Measurements from ENCODE around the gene BRINP2. TPM values are rescaled to one million over a fixed set of nuclear protein-coding genes. Genes with fewer than 3 reads are reported as not detected.
"Not testable (repeated sequence)": the region's sequence is repeated elsewhere in the genome, so short reads cannot be mapped to it uniquely, and the experiment has no call there.

Gene BRINP2
- polyA plus RNA-seq, 3 donors, result not detected

DNA sequence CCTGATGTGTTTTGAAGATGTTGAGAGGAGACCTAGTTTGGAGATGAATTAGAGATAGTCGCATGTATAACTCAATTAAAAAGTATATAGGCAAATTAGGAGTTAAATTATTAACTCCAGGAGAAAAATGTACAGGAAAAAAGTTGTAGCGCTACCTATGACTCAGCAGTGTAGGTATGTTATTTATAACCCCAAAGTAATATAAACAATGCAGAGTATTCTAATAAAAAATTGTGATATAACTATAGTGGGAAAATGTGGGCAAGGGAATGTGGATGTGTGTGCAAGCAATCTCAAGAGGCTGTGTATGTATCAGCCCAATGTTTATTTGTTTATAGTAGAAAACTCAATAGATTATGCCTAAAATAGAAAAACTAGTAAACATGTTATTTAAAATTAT lies 144.5 kb downstream of the BRINP2 start:
- Mint-ChIP-seq H3K9me3 (peaks cover 0 to 12% (median 6%) of the 10 kb centered on the region in 7 donors), H3K36me3 (no peaks in the 10 kb centered on the region), H3K4me1 (no peaks in the 10 kb centered on the region), H3K4me3 (no peak overlapping the region), H3K27ac (no peak overlapping the region), H3K27me3 (ENCODE audit: low read depth in 3 of 3) (peaks cover 0 to 1% (median 0%) of the 10 kb centered on the region in 3 donors)
- WGBS (ENCODE audit: insufficient coverage), result no CpG with 5 or more reads among the region's 2 CpGs
- Histone ChIP-seq H3K4me1 (ENCODE audit: control insufficient read depth in 1 of 2, insufficient read depth in 2 of 2, low read length in 2 of 2) (no peaks in the 10 kb centered on the region), H4K20me1 (ENCODE audit: insufficient read depth, low read length) (no peaks in the 10 kb centered on the region), H3K27me3 (ENCODE audit: control insufficient read depth in 2 of 2, insufficient read depth in 2 of 2, low read length in 2 of 2) (no peaks in the 10 kb centered on the region), H3K4me3 (replicated peaks in 1 of 3; ENCODE audit: low read depth in 2 of 3, low read length in 3 of 3) (no peak overlapping the region), H3K9me3 (replicated peaks in 1 of 2; ENCODE audit: control insufficient read depth in 1 of 2, insufficient read depth in 1 of 2, low read length in 2 of 2) (no peaks in the 10 kb centered on the region), H3K79me2 (ENCODE audit: insufficient read depth, low read length) (no peaks in the 10 kb centered on the region), H3K36me3 (replicated peaks in 1 of 2; ENCODE audit: control insufficient read depth in 1 of 2, insufficient read depth in 2 of 2, low read length in 2 of 2) (no peaks in the 10 kb centered on the region), H2AFZ (ENCODE audit: insufficient read depth, low read depth, low read length, poor library complexity, severe bottlenecking) (no peak overlapping the region), H3K27ac (ENCODE audit: low read depth in 1 of 2, low read length in 2 of 2) (no peak overlapping the region), H3K9ac (ENCODE audit: insufficient read depth, low read length, poor library complexity, severe bottlenecking) (no peak overlapping the region), H3K4me2 (replicated peaks; ENCODE audit: extremely low read depth, low read length, poor library complexity, severe bottlenecking) (no peak overlapping the region)
- no peak for DNase-seq
- TF ChIP-seq, protein P1, sequence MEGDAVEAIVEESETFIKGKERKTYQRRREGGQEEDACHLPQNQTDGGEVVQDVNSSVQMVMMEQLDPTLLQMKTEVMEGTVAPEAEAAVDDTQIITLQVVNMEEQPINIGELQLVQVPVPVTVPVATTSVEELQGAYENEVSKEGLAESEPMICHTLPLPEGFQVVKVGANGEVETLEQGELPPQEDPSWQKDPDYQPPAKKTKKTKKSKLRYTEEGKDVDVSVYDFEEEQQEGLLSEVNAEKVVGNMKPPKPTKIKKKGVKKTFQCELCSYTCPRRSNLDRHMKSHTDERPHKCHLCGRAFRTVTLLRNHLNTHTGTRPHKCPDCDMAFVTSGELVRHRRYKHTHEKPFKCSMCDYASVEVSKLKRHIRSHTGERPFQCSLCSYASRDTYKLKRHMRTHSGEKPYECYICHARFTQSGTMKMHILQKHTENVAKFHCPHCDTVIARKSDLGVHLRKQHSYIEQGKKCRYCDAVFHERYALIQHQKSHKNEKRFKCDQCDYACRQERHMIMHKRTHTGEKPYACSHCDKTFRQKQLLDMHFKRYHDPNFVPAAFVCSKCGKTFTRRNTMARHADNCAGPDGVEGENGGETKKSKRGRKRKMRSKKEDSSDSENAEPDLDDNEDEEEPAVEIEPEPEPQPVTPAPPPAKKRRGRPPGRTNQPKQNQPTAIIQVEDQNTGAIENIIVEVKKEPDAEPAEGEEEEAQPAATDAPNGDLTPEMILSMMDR (IDR thresholded peaks at IDR 0.05), result no peak
- intact Hi-C loops (cut with micrococcal nuclease), result no loop called here

DNA sequence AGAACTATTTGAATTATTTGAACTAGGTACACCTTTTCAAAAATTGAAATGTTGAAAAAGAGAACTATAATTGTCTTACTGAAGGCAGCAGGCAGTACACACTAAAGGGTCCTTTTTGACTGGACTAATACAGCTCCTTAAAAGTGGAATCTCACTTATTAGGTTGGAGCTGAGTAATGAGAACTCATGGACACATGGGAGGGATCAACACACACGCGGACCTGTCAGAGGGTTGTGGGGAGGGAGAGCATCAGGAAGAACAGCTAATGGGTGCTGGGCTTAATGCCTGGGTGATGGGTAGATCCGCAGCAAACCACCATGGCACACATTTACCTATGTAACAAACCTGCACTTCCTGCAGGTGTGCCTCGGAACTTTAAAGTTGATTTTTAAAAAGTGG lies 145.0 kb downstream of the BRINP2 start:
- no peak overlapping the region for H2AFZ ChIP-seq (ENCODE audit: insufficient read depth, low read depth, low read length, poor library complexity, severe bottlenecking)
- intact Hi-C loops (cut with micrococcal nuclease), result no loop called here
- WGBS (ENCODE audit: insufficient coverage), result 83% methylated on average over 3 of the region's 4 CpGs

DNA sequence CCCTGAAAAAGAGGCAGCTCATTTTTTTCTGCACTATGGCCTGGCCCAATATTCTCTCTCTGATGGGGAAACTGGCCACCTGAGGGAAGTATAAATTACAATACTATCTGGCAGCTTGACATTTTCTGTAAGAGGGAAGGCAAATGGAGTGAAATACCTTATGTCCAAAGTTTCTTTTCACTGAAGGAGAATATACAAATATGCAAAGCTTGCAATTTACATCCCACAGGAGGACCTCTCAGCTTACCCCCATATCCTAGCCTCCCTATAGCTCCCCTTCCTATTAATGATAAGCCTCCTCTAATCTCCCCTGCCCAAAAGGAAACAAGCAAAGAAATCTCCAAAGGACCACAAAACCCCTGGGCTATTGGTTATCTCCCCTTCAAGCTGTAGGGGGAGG lies 150.7 kb downstream of the BRINP2 start:
- intact Hi-C loops (cut with micrococcal nuclease); H3K4me1 ChIP-seq (ENCODE audit: control insufficient read depth in 1 of 2, insufficient read depth in 2 of 2, low read length in 2 of 2); H3K9me3 ChIP-seq (replicated peaks in 1 of 2; ENCODE audit: control insufficient read depth in 1 of 2, insufficient read depth in 1 of 2, low read length in 2 of 2); H3K27ac Mint-ChIP-seq; H2AFZ ChIP-seq (ENCODE audit: insufficient read depth, low read depth, low read length, poor library complexity, severe bottlenecking); H3K27me3 Mint-ChIP-seq (ENCODE audit: low read depth in 3 of 3); H3K27ac ChIP-seq (ENCODE audit: low read depth in 1 of 2, low read length in 2 of 2); H3K36me3 ChIP-seq (replicated peaks in 1 of 2; ENCODE audit: control insufficient read depth in 1 of 2, insufficient read depth in 2 of 2, low read length in 2 of 2); H3K4me1 Mint-ChIP-seq; H3K36me3 Mint-ChIP-seq; H3K4me3 ChIP-seq (replicated peaks in 1 of 3; ENCODE audit: low read depth in 2 of 3, low read length in 3 of 3); DNase-seq; H3K4me3 Mint-ChIP-seq; H3K27me3 ChIP-seq (ENCODE audit: control insufficient read depth in 2 of 2, insufficient read depth in 2 of 2, low read length in 2 of 2); H3K4me2 ChIP-seq (replicated peaks; ENCODE audit: extremely low read depth, low read length, poor library complexity, severe bottlenecking); H3K79me2 ChIP-seq (ENCODE audit: insufficient read depth, low read length); H4K20me1 ChIP-seq (ENCODE audit: insufficient read depth, low read length); H3K9ac ChIP-seq (ENCODE audit: insufficient read depth, low read length, poor library complexity, severe bottlenecking): not testable (repeated sequence)
- peaks cover 4 to 28% (median 12%) of the 10 kb centered on the region in 7 donors for H3K9me3 Mint-ChIP-seq

More for the DNA sequence above, 145.0 kb downstream of the BRINP2 start:
- H3K36me3 ChIP-seq (replicated peaks in 1 of 2; ENCODE audit: control insufficient read depth in 1 of 2, insufficient read depth in 2 of 2, low read length in 2 of 2), result no peaks in the 10 kb centered on the region
- H3K36me3 Mint-ChIP-seq, result no peaks in the 10 kb centered on the region
- H3K79me2 ChIP-seq (ENCODE audit: insufficient read depth, low read length), result no peaks in the 10 kb centered on the region
- H3K9ac ChIP-seq (ENCODE audit: insufficient read depth, low read length, poor library complexity, severe bottlenecking), result no peak overlapping the region
- peaks cover 0 to 1% (median 0%) of the 10 kb centered on the region in 3 donors for H3K27me3 Mint-ChIP-seq (ENCODE audit: low read depth in 3 of 3)
- no peaks in the 10 kb centered on the region for H4K20me1 ChIP-seq (ENCODE audit: insufficient read depth, low read length)
- no peak for DNase-seq
- H3K27me3 ChIP-seq (ENCODE audit: control insufficient read depth in 2 of 2, insufficient read depth in 2 of 2, low read length in 2 of 2), result no peaks in the 10 kb centered on the region
- no peak overlapping the region for H3K27ac ChIP-seq (ENCODE audit: low read depth in 1 of 2, low read length in 2 of 2)
- peaks cover under 1 to 17% (median 6%) of the 10 kb centered on the region in 7 donors for H3K9me3 Mint-ChIP-seq
- no peak overlapping the region for H3K4me2 ChIP-seq (replicated peaks; ENCODE audit: extremely low read depth, low read length, poor library complexity, severe bottlenecking)
- H3K27ac Mint-ChIP-seq, result no peak overlapping the region
- H3K4me3 Mint-ChIP-seq, result no peak overlapping the region
- TF ChIP-seq, protein P1 (IDR thresholded peaks at IDR 0.05), result no peak
- H3K4me1 Mint-ChIP-seq, result no peaks in the 10 kb centered on the region
- H3K4me3 ChIP-seq (replicated peaks in 1 of 3; ENCODE audit: low read depth in 2 of 3, low read length in 3 of 3), result no peak overlapping the region
- no peaks in the 10 kb centered on the region for H3K9me3 ChIP-seq (replicated peaks in 1 of 2; ENCODE audit: control insufficient read depth in 1 of 2, insufficient read depth in 1 of 2, low read length in 2 of 2)
- H3K4me1 ChIP-seq (ENCODE audit: control insufficient read depth in 1 of 2, insufficient read depth in 2 of 2, low read length in 2 of 2), result no peaks in the 10 kb centered on the region

All from CD14-positive monocyte (primary cell).